Fibroblast of lung (primary cell): ENCODE results near the gene THOC5. TPM values are rescaled to one million over a fixed set of nuclear protein-coding genes. Genes with fewer than 3 reads are reported as not detected.

ENCODE experiments used
- DNase-seq, 2 donors: peaks; one replicate each; pipeline versions ENCODE4 v3.0.0 to v3.0.0-alpha.2; 2010; ENCODE audit warnings: low read depth in 2 of 2
- H2AFZ ChIP-seq: 2 replicates; pipeline ENCODE4 v1.5.1; 2012; ENCODE audit warnings: low read length, control low read depth, inconsistent platforms
- H3K27ac ChIP-seq: 2 replicates; pipeline ENCODE4 v1.5.1; 2011; ENCODE audit warnings: low read length, control low read depth; ENCODE audit not compliant: insufficient read depth
- H3K27me3 ChIP-seq: 2 replicates; pipeline ENCODE4 v1.5.1; 2011; ENCODE audit warnings: mild to moderate bottlenecking, low read length; ENCODE audit not compliant: control insufficient read depth, insufficient read depth
- H3K36me3 ChIP-seq: 2 replicates; pipeline ENCODE4 v1.5.1; 2011; ENCODE audit warnings: low read length; ENCODE audit not compliant: control insufficient read depth, insufficient read depth
- H3K4me1 ChIP-seq: 2 replicates; pipeline ENCODE4 v1.5.1; 2011; ENCODE audit warnings: low read length; ENCODE audit not compliant: control insufficient read depth, insufficient read depth; ENCODE audit errors: extremely low read depth
- H3K4me2 ChIP-seq: 2 replicates; pipeline ENCODE4 v1.5.1; 2011; ENCODE audit warnings: low read length, control low read depth; ENCODE audit not compliant: insufficient read depth; ENCODE audit errors: extremely low read depth
- H3K4me3 ChIP-seq, 4 experiments: fragments of 200-600 bp in 1 of 4; sonication (generic) in 1 of 4; replicated peaks in 1 of 4; 2 replicates each; pipeline ENCODE4 v1.5.1; 2011 to 2016; ENCODE audit warnings: low read length in 4 of 4, low read depth in 3 of 4, mild to moderate bottlenecking in 3 of 4, control low read depth in 2 of 4, inconsistent platforms in 1 of 4, mixed read lengths in 1 of 4; ENCODE audit not compliant: insufficient read depth in 1 of 4; ENCODE audit errors: control extremely low read depth in 1 of 4
- H3K79me2 ChIP-seq: 2 replicates; pipeline ENCODE4 v1.5.1; 2012; ENCODE audit warnings: mild to moderate bottlenecking, low read length, inconsistent platforms; ENCODE audit not compliant: control insufficient read depth, insufficient read depth
- H3K9ac ChIP-seq: 2 replicates; pipeline ENCODE4 v1.5.1; 2011; ENCODE audit warnings: mild to moderate bottlenecking, low read length, control low read depth; ENCODE audit not compliant: insufficient read depth
- H3K9me3 ChIP-seq: 2 replicates; pipeline ENCODE4 v1.5.1; 2012; ENCODE audit warnings: low read depth, low read length; ENCODE audit not compliant: control insufficient read depth, insufficient read depth
- H4K20me1 ChIP-seq: 2 replicates; pipeline ENCODE4 v1.5.1; 2011; ENCODE audit warnings: low read length; ENCODE audit not compliant: control insufficient read depth, insufficient read depth; ENCODE audit errors: extremely low read depth
- EZH2 ChIP-seq: IDR thresholded peaks from 2 replicates; pipeline ENCODE4 v1.5.1; 2012; ENCODE audit warnings: low read length, control low read depth, mild to moderate bottlenecking; ENCODE audit errors: missing control alignments
- polyA plus RNA-seq, 2 donors: library from polyadenylated mRNA; depleted of rRNA in 1 of 2; stranded (reverse) in 1 of 2; unstranded in 1 of 2; fragments of >200 nt; gene quantifications; 2 replicates each; pipeline ENCODE4 v1.2.1, GENCODE V29; 2011 to 2012; ENCODE audit warnings: missing spikeins in 1 of 2
- total RNA-seq: library from RNA; depleted of rRNA; stranded (reverse); fragments of >200 nt; gene quantifications from 2 replicates; pipeline ENCODE4 v1.2.1, GENCODE V29; 2014
- TF ChIP-seq, protein P1 (sequence below), 2 donors: IDR thresholded peaks in 1 of 2; conservative IDR thresholded peaks in 1 of 2; 1 replicate in 1 of 2; 2 replicates in 1 of 2; pipeline ENCODE4 v1.5.1; 2011 to 2012; ENCODE audit warnings: low read length in 2 of 2, control low read depth in 1 of 2, inconsistent platforms in 1 of 2, low read depth in 1 of 2, mild to moderate bottlenecking in 1 of 2

THOC5 gene
- total and polyA plus RNA-seq, 2 donors (not counting 1 experiment from before 2014, with no cell fraction given): 52.8 to 60.7 TPM

DNA sequence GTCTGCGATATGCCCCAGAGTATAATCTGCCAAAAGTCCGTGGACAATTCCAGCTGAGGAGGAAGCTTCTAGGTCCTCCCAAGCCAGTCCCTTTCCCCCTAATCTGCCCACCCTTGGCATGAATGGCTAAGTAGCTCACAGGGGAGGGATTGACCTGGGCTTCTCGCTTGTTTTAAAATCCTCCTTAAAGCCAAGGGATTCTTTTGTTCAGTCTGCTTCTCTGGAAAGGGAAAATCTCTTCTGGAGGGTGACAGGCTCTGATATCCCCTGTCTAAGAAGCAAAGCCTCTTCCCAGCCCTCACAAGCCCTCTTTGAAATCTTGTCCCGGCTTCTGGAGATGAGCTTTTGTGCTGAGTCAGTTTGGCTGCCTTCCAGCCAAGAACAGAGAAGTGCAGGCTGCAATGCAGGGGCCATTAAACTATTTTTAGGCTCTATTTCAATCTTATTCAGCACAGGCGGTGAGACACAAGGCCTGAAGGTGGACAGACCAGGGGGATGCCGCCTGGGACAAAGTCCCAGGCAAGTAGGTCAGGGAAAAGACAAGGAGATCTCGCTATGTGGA is 49.7 kb downstream of the THOC5 start:
- H3K4me3 ChIP-seq: no peak overlapping the region
- TF ChIP-seq EZH2: no peak
- TF ChIP-seq, protein P1, sequence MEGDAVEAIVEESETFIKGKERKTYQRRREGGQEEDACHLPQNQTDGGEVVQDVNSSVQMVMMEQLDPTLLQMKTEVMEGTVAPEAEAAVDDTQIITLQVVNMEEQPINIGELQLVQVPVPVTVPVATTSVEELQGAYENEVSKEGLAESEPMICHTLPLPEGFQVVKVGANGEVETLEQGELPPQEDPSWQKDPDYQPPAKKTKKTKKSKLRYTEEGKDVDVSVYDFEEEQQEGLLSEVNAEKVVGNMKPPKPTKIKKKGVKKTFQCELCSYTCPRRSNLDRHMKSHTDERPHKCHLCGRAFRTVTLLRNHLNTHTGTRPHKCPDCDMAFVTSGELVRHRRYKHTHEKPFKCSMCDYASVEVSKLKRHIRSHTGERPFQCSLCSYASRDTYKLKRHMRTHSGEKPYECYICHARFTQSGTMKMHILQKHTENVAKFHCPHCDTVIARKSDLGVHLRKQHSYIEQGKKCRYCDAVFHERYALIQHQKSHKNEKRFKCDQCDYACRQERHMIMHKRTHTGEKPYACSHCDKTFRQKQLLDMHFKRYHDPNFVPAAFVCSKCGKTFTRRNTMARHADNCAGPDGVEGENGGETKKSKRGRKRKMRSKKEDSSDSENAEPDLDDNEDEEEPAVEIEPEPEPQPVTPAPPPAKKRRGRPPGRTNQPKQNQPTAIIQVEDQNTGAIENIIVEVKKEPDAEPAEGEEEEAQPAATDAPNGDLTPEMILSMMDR (conservative IDR thresholded peaks at IDR 0.05 in 1 of 2, IDR thresholded peaks at IDR 0.05 in 1 of 2; ENCODE audit: low read depth in 1 of 2, low read length in 2 of 2): no peak
- DNase-seq: peak; percentile 74 to 79
- H3K27ac ChIP-seq: no peak overlapping the region
- H4K20me1 ChIP-seq: no peaks in the 10 kb centered on the region
- H3K36me3 ChIP-seq: peaks cover 5% of the 10 kb centered on the region
- no peaks in the 10 kb centered on the region for H3K79me2 ChIP-seq
- H3K4me2 ChIP-seq: no peak overlapping the region
- no peak overlapping the region for H3K9ac ChIP-seq
- H3K27me3 ChIP-seq: no peaks in the 10 kb centered on the region
- H2AFZ ChIP-seq: no peak overlapping the region
- H3K9me3 ChIP-seq: no peaks in the 10 kb centered on the region
- H3K4me1 ChIP-seq: no peaks in the 10 kb centered on the region

DNA sequence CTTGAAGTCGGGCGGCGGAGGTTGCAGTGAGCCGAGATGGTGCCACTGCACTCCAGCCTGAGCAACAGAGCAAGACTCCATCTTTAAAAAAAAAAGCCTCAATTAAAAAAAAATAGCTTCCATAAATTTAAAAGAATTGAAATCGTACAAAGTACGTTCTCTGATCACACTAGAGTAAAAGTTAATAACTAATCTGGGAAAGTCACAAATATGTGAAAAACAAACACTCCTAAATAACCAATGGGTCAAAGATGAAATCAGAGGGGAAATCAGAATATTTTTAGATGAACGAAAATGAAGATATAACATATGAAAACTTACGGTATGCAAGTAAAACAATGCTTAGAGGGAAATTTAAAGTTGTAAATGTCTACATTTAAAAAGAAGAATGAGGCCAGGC is 53.7 kb downstream of the THOC5 start:
- H3K4me2 ChIP-seq: no peak overlapping the region
- DNase-seq: no peak
- no peak overlapping the region for H3K9ac ChIP-seq
- H3K36me3 ChIP-seq: no peaks in the 10 kb centered on the region
- TF ChIP-seq, protein P1 (conservative IDR thresholded peaks at IDR 0.05 in 1 of 2, IDR thresholded peaks at IDR 0.05 in 1 of 2; ENCODE audit: low read depth in 1 of 2, low read length in 2 of 2): no peak
- no peak for TF ChIP-seq EZH2
- no peak overlapping the region for H3K27ac ChIP-seq
- H3K27me3 ChIP-seq: no peaks in the 10 kb centered on the region
- H2AFZ ChIP-seq: no peak overlapping the region
- no peaks in the 10 kb centered on the region for H3K4me1 ChIP-seq
- no peak overlapping the region for H3K4me3 ChIP-seq
- H3K79me2 ChIP-seq: no peaks in the 10 kb centered on the region
- no peaks in the 10 kb centered on the region for H4K20me1 ChIP-seq
- H3K9me3 ChIP-seq: no peaks in the 10 kb centered on the region

DNA sequence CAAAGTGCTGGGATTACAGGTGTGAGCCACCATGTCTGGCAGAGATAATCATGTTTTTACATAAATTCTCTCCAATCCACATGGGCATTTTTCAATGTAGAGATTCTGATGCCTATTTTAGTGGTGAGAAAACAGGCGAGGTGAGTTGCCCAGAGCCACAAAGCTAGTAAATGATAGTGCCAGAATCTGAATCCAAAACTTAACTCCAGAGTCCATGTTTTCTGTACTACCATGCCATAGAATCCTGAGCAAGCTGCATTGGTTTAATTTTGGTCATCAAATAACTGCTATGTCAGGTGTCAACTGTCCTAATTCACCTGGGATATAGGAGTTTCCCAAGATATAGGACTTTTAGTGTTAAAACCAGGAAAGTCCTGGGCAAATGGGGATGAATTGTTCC is 59.9 kb downstream of the THOC5 start:
- DNase-seq: no peak
- no peaks in the 10 kb centered on the region for H4K20me1 ChIP-seq
- no peak overlapping the region for H3K4me2 ChIP-seq
- no peak overlapping the region for H3K27ac ChIP-seq
- no peaks in the 10 kb centered on the region for H3K4me1 ChIP-seq
- no peaks in the 10 kb centered on the region for H3K79me2 ChIP-seq
- no peaks in the 10 kb centered on the region for H3K27me3 ChIP-seq
- no peak overlapping the region for H2AFZ ChIP-seq
- no peak overlapping the region for H3K9ac ChIP-seq
- H3K36me3 ChIP-seq: no peaks in the 10 kb centered on the region
- H3K4me3 ChIP-seq: no peak overlapping the region
- no peaks in the 10 kb centered on the region for H3K9me3 ChIP-seq
- TF ChIP-seq, protein P1 (conservative IDR thresholded peaks at IDR 0.05 in 1 of 2, IDR thresholded peaks at IDR 0.05 in 1 of 2; ENCODE audit: low read depth in 1 of 2, low read length in 2 of 2): no peak
- TF ChIP-seq EZH2: no peak
